Measurements from ENCODE around the gene SH3RF1.

Gene SH3RF1

GRCh38 chr4:169268951-169269760, 1.6 kb downstream of the SH3RF1 start:
- Mint-ChIP-seq H3K27me3 (peaks cover 60 to 73% of the 10 kb centered on the region in 2 donors), H3K27ac (no peak overlapping the region), H3K4me3 (peak overlapping the region; percentile 64 to 69), H3K36me3 (ENCODE audit: insufficient read depth) (peaks cover 4% of the 10 kb centered on the region), H3K9me3 (no peaks in the 10 kb centered on the region), H3K4me1 (ENCODE audit: low read depth in 2 of 2) (peaks cover 2 to 5% of the 10 kb centered on the region in 2 donors)
- ATAC-seq (replicated peaks) (no peak), DNase-seq (no peak)

- no peak overlapping the region for H3K27ac Mint-ChIP-seq
- no peaks in the 10 kb centered on the region for H3K36me3 Mint-ChIP-seq (ENCODE audit: insufficient read depth)
- H3K27me3 Mint-ChIP-seq, result peaks cover 62 to 77% of the 10 kb centered on the region in 2 donors
- no peak for DNase-seq
- no peak overlapping the region for H3K4me3 Mint-ChIP-seq
- peaks cover 2 to 5% of the 10 kb centered on the region in 2 donors for H3K4me1 Mint-ChIP-seq (ENCODE audit: low read depth in 2 of 2)
- no peak for ATAC-seq (replicated peaks)
- H3K9me3 Mint-ChIP-seq, result no peaks in the 10 kb centered on the region
Observed at GRCh38 chr4:169267070-169267469, 3.7 kb downstream of the SH3RF1 start.

GRCh38 chr4:169266661-169267060, 4.1 kb downstream of the SH3RF1 start:
- DNase-seq (no peak), ATAC-seq (replicated peaks) (no peak)
- Mint-ChIP-seq H3K36me3 (ENCODE audit: insufficient read depth) (no peaks in the 10 kb centered on the region), H3K4me3 (no peak overlapping the region), H3K27me3 (peaks cover 58 to 73% of the 10 kb centered on the region in 2 donors), H3K4me1 (ENCODE audit: low read depth in 2 of 2) (peaks cover 2 to 5% of the 10 kb centered on the region in 2 donors), H3K27ac (no peak overlapping the region), H3K9me3 (no peaks in the 10 kb centered on the region)

- Mint-ChIP-seq H3K27me3 (peaks cover 61 to 67% of the 10 kb centered on the region in 2 donors), H3K36me3 (ENCODE audit: insufficient read depth) (no peaks in the 10 kb centered on the region)
Observed at GRCh38 chr4:169266081-169266480, 4.7 kb downstream of the SH3RF1 start.

GRCh38 chr4:169263791-169264392, 6.9 kb downstream of the SH3RF1 start:
- Mint-ChIP-seq H3K4me3 (no peak overlapping the region), H3K4me1 (ENCODE audit: low read depth in 2 of 2) (no peaks in the 10 kb centered on the region), H3K27ac (no peak overlapping the region), H3K9me3 (no peaks in the 10 kb centered on the region), H3K27me3 (peaks cover 65 to 69% of the 10 kb centered on the region in 2 donors), H3K36me3 (ENCODE audit: insufficient read depth) (no peaks in the 10 kb centered on the region)
- DNase-seq (no peak), ATAC-seq (replicated peaks) (no peak)

More at GRCh38 chr4:169266081-169266480, 4.7 kb downstream of the SH3RF1 start:
- ATAC-seq (replicated peaks) (no peak), DNase-seq (no peak)
- no peak overlapping the region for H3K27ac Mint-ChIP-seq
- H3K4me3 Mint-ChIP-seq, result no peak overlapping the region
- H3K9me3 Mint-ChIP-seq, result no peaks in the 10 kb centered on the region
- peaks cover 2 to 5% of the 10 kb centered on the region in 2 donors for H3K4me1 Mint-ChIP-seq (ENCODE audit: low read depth in 2 of 2)

- DNase-seq (no peak), ATAC-seq (replicated peaks) (no peak)
- Mint-ChIP-seq H3K4me1 (ENCODE audit: low read depth in 2 of 2) (no peaks in the 10 kb centered on the region), H3K27ac (no peak overlapping the region), H3K9me3 (no peaks in the 10 kb centered on the region), H3K27me3 (peaks cover 50 to 57% of the 10 kb centered on the region in 2 donors), H3K36me3 (ENCODE audit: insufficient read depth) (no peaks in the 10 kb centered on the region), H3K4me3 (no peak overlapping the region)
Observed at GRCh38 chr4:169260217-169260866, 10.4 kb downstream of the SH3RF1 start.

GRCh38 chr4:169259271-169259670, 11.5 kb downstream of the SH3RF1 start:
- no peak overlapping the region for H3K4me3 Mint-ChIP-seq
- H3K9me3 Mint-ChIP-seq, result no peaks in the 10 kb centered on the region
- no peaks in the 10 kb centered on the region for H3K4me1 Mint-ChIP-seq (ENCODE audit: low read depth in 2 of 2)
- H3K27ac Mint-ChIP-seq, result no peak overlapping the region
- DNase-seq (no peak), ATAC-seq (replicated peaks) (no peak)
- H3K36me3 Mint-ChIP-seq (ENCODE audit: insufficient read depth), result no peaks in the 10 kb centered on the region
- H3K27me3 Mint-ChIP-seq, result peaks cover 47 to 52% of the 10 kb centered on the region in 2 donors

- Mint-ChIP-seq H3K4me1 (ENCODE audit: low read depth in 2 of 2) (no peaks in the 10 kb centered on the region), H3K27me3 (peaks cover 48 to 51% of the 10 kb centered on the region in 2 donors), H3K4me3 (no peak overlapping the region), H3K36me3 (ENCODE audit: insufficient read depth) (no peaks in the 10 kb centered on the region), H3K9me3 (no peaks in the 10 kb centered on the region), H3K27ac (no peak overlapping the region)
- ATAC-seq (replicated peaks), result no peak
- DNase-seq, result no peak
Observed at GRCh38 chr4:169258141-169258540, 12.6 kb downstream of the SH3RF1 start.

- Mint-ChIP-seq H3K9me3 (no peaks in the 10 kb centered on the region), H3K27ac (no peak overlapping the region), H3K27me3 (peaks cover 42 to 51% of the 10 kb centered on the region in 2 donors), H3K36me3 (ENCODE audit: insufficient read depth) (no peaks in the 10 kb centered on the region), H3K4me1 (ENCODE audit: low read depth in 2 of 2) (no peaks in the 10 kb centered on the region), H3K4me3 (no peak overlapping the region)
- ATAC-seq (replicated peaks), result no peak
- DNase-seq, result no peak
Observed at GRCh38 chr4:169256856-169257761, 13.6 kb downstream of the SH3RF1 start.

GRCh38 chr4:169256101-169256612, 14.6 kb downstream of the SH3RF1 start:
- ATAC-seq (replicated peaks), result no peak
- Mint-ChIP-seq H3K27ac (no peak overlapping the region), H3K4me3 (no peak overlapping the region), H3K9me3 (no peaks in the 10 kb centered on the region), H3K27me3 (peaks cover 42 to 46% of the 10 kb centered on the region in 2 donors), H3K36me3 (ENCODE audit: insufficient read depth) (no peaks in the 10 kb centered on the region), H3K4me1 (ENCODE audit: low read depth in 2 of 2) (no peaks in the 10 kb centered on the region)
- no peak for DNase-seq

GRCh38 chr4:169254546-169254983, 16.2 kb downstream of the SH3RF1 start:
- ATAC-seq (replicated peaks) (no peak), DNase-seq (no peak)
- no peak overlapping the region for H3K27ac Mint-ChIP-seq
- no peaks in the 10 kb centered on the region for H3K9me3 Mint-ChIP-seq
- H3K4me3 Mint-ChIP-seq, result no peak overlapping the region
- H3K27me3 Mint-ChIP-seq, result peaks cover 41 to 42% of the 10 kb centered on the region in 2 donors
- no peaks in the 10 kb centered on the region for H3K36me3 Mint-ChIP-seq (ENCODE audit: insufficient read depth)
- no peaks in the 10 kb centered on the region for H3K4me1 Mint-ChIP-seq (ENCODE audit: low read depth in 2 of 2)

GRCh38 chr4:169253904-169254303, 16.9 kb downstream of the SH3RF1 start:
- Mint-ChIP-seq H3K9me3 (no peaks in the 10 kb centered on the region), H3K4me1 (ENCODE audit: low read depth in 2 of 2) (no peaks in the 10 kb centered on the region), H3K4me3 (no peak overlapping the region), H3K27me3 (peaks cover 34 to 35% of the 10 kb centered on the region in 2 donors), H3K27ac (no peak overlapping the region), H3K36me3 (ENCODE audit: insufficient read depth) (no peaks in the 10 kb centered on the region)
- ATAC-seq (replicated peaks) (no peak), DNase-seq (no peak)
